ENCODE results near the gene TLE3.

DNA sequence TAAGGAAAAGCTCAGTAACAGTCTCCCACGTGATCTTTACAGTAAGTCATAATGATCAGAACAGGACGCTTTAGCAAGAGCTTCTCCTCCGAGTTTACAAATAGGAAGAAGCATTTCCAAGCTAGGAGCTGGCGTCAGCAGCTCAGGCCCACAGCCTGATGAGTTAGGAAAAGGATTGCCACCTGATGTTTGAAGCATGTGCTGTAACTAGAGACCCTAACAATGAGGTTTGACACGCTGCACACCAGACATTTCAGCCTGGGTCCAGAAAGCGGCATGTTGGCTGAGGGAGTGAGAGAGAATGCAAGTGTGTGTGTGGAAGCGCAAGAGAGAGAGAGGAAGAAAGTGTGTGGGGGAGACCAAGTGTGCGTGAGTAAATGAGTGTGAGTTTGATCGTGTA is 47.3 kb downstream of the TLE3 start:
- TF ChIP-seq, protein P1, sequence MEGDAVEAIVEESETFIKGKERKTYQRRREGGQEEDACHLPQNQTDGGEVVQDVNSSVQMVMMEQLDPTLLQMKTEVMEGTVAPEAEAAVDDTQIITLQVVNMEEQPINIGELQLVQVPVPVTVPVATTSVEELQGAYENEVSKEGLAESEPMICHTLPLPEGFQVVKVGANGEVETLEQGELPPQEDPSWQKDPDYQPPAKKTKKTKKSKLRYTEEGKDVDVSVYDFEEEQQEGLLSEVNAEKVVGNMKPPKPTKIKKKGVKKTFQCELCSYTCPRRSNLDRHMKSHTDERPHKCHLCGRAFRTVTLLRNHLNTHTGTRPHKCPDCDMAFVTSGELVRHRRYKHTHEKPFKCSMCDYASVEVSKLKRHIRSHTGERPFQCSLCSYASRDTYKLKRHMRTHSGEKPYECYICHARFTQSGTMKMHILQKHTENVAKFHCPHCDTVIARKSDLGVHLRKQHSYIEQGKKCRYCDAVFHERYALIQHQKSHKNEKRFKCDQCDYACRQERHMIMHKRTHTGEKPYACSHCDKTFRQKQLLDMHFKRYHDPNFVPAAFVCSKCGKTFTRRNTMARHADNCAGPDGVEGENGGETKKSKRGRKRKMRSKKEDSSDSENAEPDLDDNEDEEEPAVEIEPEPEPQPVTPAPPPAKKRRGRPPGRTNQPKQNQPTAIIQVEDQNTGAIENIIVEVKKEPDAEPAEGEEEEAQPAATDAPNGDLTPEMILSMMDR (IDR thresholded peaks at IDR 0.05) = no peak
- no peak for TF ChIP-seq POLR2A (IDR thresholded peaks at IDR 0.05)

Measured in Peyer's patch (tissue), 4 donors.